Naive thymus-derived CD4-positive, alpha-beta T cell (primary cell): ENCODE results near the gene IKBKE. TPM values are rescaled to one million over a fixed set of nuclear protein-coding genes. Genes with fewer than 3 reads are reported as not detected.

Experiments used
- ATAC-seq: fragments of 150-1000 bp; cut with Tn5 transposase; 2 replicates; pipeline ENCODE4 v1.10.0; 2021; ENCODE audit warnings: mild to moderate bottlenecking, moderate library complexity
- CTCF ChIA-PET: fragments of 350-600 bp; sonication (Branson Sonifier 250); formaldehyde crosslinking; loops from one replicate; lab custom pipeline; 2021; ENCODE audit warnings: antibody characterized with exemption; lab: Charles Lee
- POLR2A ChIA-PET: fragments of 350-600 bp; sonication (Branson Sonifier 250); formaldehyde crosslinking; loops from one replicate; lab custom pipeline; 2021; ENCODE audit warnings: antibody characterized with exemption, inconsistent platforms; lab: Charles Lee
- DNase-seq, 9 donors: peaks; one replicate each; pipeline versions ENCODE4 v3.0.0 to v3.0.0-alpha.2; 2020 to 2022; ENCODE audit warnings: mixed read lengths in 1 of 9
- H3K27ac ChIP-seq: one replicate; pipeline ENCODE4 v1.7.0; 2013; ENCODE audit warnings: mild to moderate bottlenecking, low read depth, low read length, moderate library complexity
- H3K27me3 ChIP-seq, 2 donors: one replicate each; pipeline ENCODE4 v1.7.0; 2013; ENCODE audit warnings: low read length in 2 of 2, mild to moderate bottlenecking in 2 of 2, moderate library complexity in 2 of 2; ENCODE audit not compliant: control insufficient read depth in 2 of 2, insufficient read depth in 2 of 2
- H3K36me3 ChIP-seq, 3 experiments: 1 replicate in 2 of 3; 2 replicates in 1 of 3; pipeline ENCODE4 v1.7.0; 2013; ENCODE audit warnings: low read length in 3 of 3, mild to moderate bottlenecking in 3 of 3, moderate library complexity in 1 of 3; ENCODE audit not compliant: insufficient read depth in 3 of 3, control insufficient read depth in 2 of 3
- H3K4me1 ChIP-seq, 2 donors: one replicate each; pipeline ENCODE4 v1.7.0; 2013; ENCODE audit warnings: low read length in 2 of 2, mild to moderate bottlenecking in 2 of 2, moderate library complexity in 1 of 2; ENCODE audit not compliant: control insufficient read depth in 2 of 2, insufficient read depth in 2 of 2
- H3K4me3 ChIP-seq: 2 replicates; pipeline ENCODE4 v1.7.0; 2013; ENCODE audit warnings: mild to moderate bottlenecking, low read length
- H3K9me3 ChIP-seq, 3 experiments: 1 replicate in 2 of 3; 2 replicates in 1 of 3; pipeline ENCODE4 v1.7.0; 2013; ENCODE audit warnings: low read length in 3 of 3; ENCODE audit not compliant: control insufficient read depth in 2 of 3
- H3K27ac Mint-ChIP-seq, 9 donors: one replicate each; pipeline ENCODE4 v1.8.0; 2020 to 2022; ENCODE audit warnings: mixed read lengths in 9 of 9, mild to moderate bottlenecking in 8 of 9, moderate library complexity in 5 of 9, inconsistent platforms in 2 of 9
- H3K27me3 Mint-ChIP-seq, 5 donors: one replicate each; pipeline ENCODE4 v1.8.0; 2021 to 2022; ENCODE audit warnings: mixed read lengths in 5 of 5, mild to moderate bottlenecking in 1 of 5
- H3K36me3 Mint-ChIP-seq, 5 donors: one replicate each; pipeline ENCODE4 v1.8.0; 2020 to 2022; ENCODE audit warnings: mixed read lengths in 5 of 5, mild to moderate bottlenecking in 3 of 5, inconsistent platforms in 1 of 5
- H3K4me1 Mint-ChIP-seq, 7 donors: one replicate each; pipeline ENCODE4 v1.8.0; 2020 to 2022; ENCODE audit warnings: mixed read lengths in 7 of 7, mild to moderate bottlenecking in 3 of 7, inconsistent platforms in 1 of 7
- H3K4me3 Mint-ChIP-seq, 10 donors: one replicate each; pipeline ENCODE4 v1.8.0; 2020 to 2022; ENCODE audit warnings: mild to moderate bottlenecking in 10 of 10, mixed read lengths in 10 of 10, moderate library complexity in 6 of 10, inconsistent platforms in 2 of 10
- H3K9me3 Mint-ChIP-seq, 11 donors: one replicate each; pipeline ENCODE4 v1.8.0; 2020 to 2022; ENCODE audit warnings: mixed read lengths in 11 of 11, mild to moderate bottlenecking in 4 of 11, inconsistent platforms in 1 of 11, moderate library complexity in 1 of 11
- intact Hi-C, 2 donors: fragments of 100-400 bp; cut with micrococcal nuclease; formaldehyde crosslinking; loops; one replicate each; pipeline ENCODE4 v1.15.1; 2023
- polyA plus RNA-seq, 2 donors: library from polyadenylated mRNA; unstranded; fragments of 300-500 nt; fragmentation: Illumina TruSeq; gene quantifications; one replicate each; pipeline ENCODE4 v1.2.3, GENCODE V29; 2021
- total RNA-seq, 6 experiments: library from RNA in 5 of 6; stranded (reverse) in 5 of 6; gene quantifications; 1 replicate in 5 of 6; 2 replicates in 1 of 6; pipeline ENCODE4 v1.2.3 and lab custom pipeline; 2021 to 2026

IKBKE gene
- total and polyA plus RNA-seq, 7 experiments from 2014 or later: 32.5 to 177 (median 60.4) TPM

DNA sequence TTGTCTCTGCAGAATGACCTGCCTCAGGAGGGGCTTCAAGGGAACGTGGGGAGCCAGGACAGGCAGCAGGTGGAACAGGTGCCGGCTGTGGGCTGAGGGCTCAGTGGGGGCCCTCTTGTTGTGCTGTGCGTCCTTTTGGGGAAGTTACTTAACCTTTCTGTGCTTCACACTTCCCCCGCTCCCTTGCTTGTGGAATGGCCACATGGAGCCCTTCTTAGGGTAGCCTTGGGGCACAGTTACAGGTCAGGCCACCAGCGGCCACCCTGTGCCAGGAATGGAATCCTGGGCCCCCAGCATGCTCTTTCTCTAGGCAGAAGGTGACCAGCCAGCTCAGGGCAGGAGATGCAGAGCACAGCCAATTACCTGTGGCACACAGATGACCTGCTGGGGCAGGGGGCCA, 2.6 kb downstream of the IKBKE start:
- H3K4me1 Mint-ChIP-seq: peaks cover 40 to 65% (median 57%) of the 10 kb centered on the region in 7 donors
- no peaks in the 10 kb centered on the region for H3K27me3 Mint-ChIP-seq
- peaks cover 2 to 57% (median 8%) of the 10 kb centered on the region in 3 experiments for H3K36me3 ChIP-seq
- peak overlapping the region; percentile 98 for H3K4me3 ChIP-seq
- intact Hi-C loops: loop anchor here in 1 of 2 donors (5.0 kb wide), 1 partner anchor 109 kb away; no protein-coding TSS in a partner anchor
- no peaks in the 10 kb centered on the region for H3K27me3 ChIP-seq
- DNase-seq (no peak), ATAC-seq (no peak)
- peaks cover 42 to 44% of the 10 kb centered on the region in 2 donors for H3K4me1 ChIP-seq
- peak overlapping the region; percentile 78 for H3K27ac ChIP-seq
- no peaks in the 10 kb centered on the region for H3K9me3 Mint-ChIP-seq
- ChIA-PET POLR2A (no interaction called here), CTCF (no interaction called here)
- H3K27ac Mint-ChIP-seq: peak overlapping the region in 8 of 9 donors; percentile 75 to 97 (median 87)
- H3K9me3 ChIP-seq: no peaks in the 10 kb centered on the region
- H3K36me3 Mint-ChIP-seq: peaks cover 9 to 48% (median 12%) of the 10 kb centered on the region in 5 donors
- peak overlapping the region; percentile 88 to 95 (median 93) for H3K4me3 Mint-ChIP-seq

DNA sequence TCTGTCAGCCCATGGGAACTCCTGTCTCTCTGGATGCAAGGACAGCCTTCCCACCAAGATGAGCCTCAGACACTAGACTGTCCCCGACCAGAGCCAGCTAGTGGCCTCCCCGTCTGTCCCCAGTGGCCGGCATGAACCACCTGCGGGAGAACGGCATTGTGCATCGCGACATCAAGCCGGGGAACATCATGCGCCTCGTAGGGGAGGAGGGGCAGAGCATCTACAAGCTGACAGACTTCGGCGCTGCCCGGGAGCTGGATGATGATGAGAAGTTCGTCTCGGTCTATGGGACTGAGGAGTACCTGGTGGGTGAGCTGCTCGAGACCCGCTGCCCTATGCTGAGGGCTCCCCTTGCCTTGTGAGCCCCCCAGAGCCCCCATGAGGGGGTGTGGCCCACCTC, 5.8 kb downstream of the IKBKE start:
- peaks cover 14 to 48% (median 17%) of the 10 kb centered on the region in 5 donors for H3K36me3 Mint-ChIP-seq
- no peaks in the 10 kb centered on the region for H3K9me3 Mint-ChIP-seq
- Histone ChIP-seq H3K36me3 (peaks cover 11 to 80% (median 22%) of the 10 kb centered on the region in 3 experiments), H3K4me3 (no peak overlapping the region), H3K4me1 (peaks cover 21 to 30% of the 10 kb centered on the region in 2 donors), H3K27ac (no peak overlapping the region), H3K9me3 (no peaks in the 10 kb centered on the region), H3K27me3 (no peaks in the 10 kb centered on the region)
- no peak overlapping the region for H3K4me3 Mint-ChIP-seq
- peaks cover 34 to 50% (median 39%) of the 10 kb centered on the region in 7 donors for H3K4me1 Mint-ChIP-seq
- CTCF ChIA-PET: interaction anchor here (7.8 kb wide), 1 partner anchor 13 kb away, joined by 77 read pairs; no protein-coding TSS in a partner anchor
- peak overlapping the region in 2 of 9 donors; percentile 18 to 49 for H3K27ac Mint-ChIP-seq
- no peak for ATAC-seq
- no peak for DNase-seq
- no peaks in the 10 kb centered on the region for H3K27me3 Mint-ChIP-seq
- intact Hi-C loops: no loop called here
- POLR2A ChIA-PET: interaction anchor here (0.6 kb wide), 1 partner anchor 151 kb away, joined by 3 read pairs; no protein-coding TSS in a partner anchor

DNA sequence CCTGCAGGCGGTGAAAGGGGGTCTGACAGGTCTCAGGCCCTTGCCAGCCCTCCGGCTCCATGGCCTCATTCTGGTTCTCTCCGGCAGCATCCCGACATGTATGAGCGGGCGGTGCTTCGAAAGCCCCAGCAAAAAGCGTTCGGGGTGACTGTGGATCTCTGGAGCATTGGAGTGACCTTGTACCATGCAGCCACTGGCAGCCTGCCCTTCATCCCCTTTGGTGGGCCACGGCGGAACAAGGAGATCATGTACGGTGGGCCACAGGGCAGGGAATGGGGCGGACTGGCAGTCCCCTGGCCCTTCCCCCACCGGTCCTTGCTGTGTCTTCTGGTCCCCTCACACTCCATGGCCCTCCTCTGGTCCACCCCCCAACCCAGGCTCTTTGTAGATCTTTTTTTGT, 6.3 kb downstream of the IKBKE start:
- no peaks in the 10 kb centered on the region for H3K27me3 Mint-ChIP-seq
- Histone ChIP-seq H3K4me1 (peaks cover 17 to 27% of the 10 kb centered on the region in 2 donors), H3K36me3 (peaks cover 11 to 85% (median 22%) of the 10 kb centered on the region in 3 experiments), H3K4me3 (no peak overlapping the region), H3K27ac (no peak overlapping the region), H3K9me3 (no peaks in the 10 kb centered on the region), H3K27me3 (no peaks in the 10 kb centered on the region)
- ATAC-seq (no peak), DNase-seq (no peak)
- H3K36me3 Mint-ChIP-seq: peaks cover 14 to 48% (median 17%) of the 10 kb centered on the region in 5 donors
- intact Hi-C loops: no loop called here
- no peaks in the 10 kb centered on the region for H3K9me3 Mint-ChIP-seq
- ChIA-PET POLR2A (no interaction called here), CTCF (interaction anchor here (0.9 to 7.8 kb wide), 2 partner anchors 13 to 76 kb away, joined by 3 to 77 read pairs; no protein-coding TSS in a partner anchor)
- peaks cover 29 to 47% (median 35%) of the 10 kb centered on the region in 7 donors for H3K4me1 Mint-ChIP-seq
- no peak overlapping the region for H3K4me3 Mint-ChIP-seq
- peak overlapping the region in 2 of 9 donors; percentile 51 to 61 for H3K27ac Mint-ChIP-seq

DNA sequence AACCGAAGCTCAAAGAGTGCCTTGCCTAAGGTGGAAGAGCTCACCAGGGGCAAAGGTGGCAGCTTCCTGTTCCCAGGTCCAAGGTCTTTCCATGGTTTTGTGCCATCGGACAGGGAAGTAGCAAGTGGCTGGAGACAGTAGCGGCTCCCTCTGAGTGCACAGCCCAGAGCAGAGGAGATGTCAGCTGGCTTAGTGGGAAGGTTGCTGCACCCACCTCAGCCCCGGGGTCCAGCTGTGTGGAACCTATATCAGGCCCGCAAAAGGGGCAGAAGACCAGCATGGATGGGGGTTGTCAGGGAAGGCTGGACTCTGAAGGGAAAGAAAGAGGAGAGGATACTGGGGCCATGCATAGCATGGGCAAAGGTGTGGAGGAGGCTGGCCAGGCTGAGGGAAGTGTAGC, 6.8 kb downstream of the IKBKE start:
- POLR2A ChIA-PET: no interaction called here
- Histone ChIP-seq H3K36me3 (peaks cover 11 to 88% (median 22%) of the 10 kb centered on the region in 3 experiments), H3K27me3 (no peaks in the 10 kb centered on the region), H3K4me3 (no peak overlapping the region), H3K9me3 (no peaks in the 10 kb centered on the region), H3K27ac (no peak overlapping the region), H3K4me1 (peaks cover 11 to 22% of the 10 kb centered on the region in 2 donors)
- CTCF ChIA-PET: interaction anchor here (0.9 to 7.8 kb wide), 3 partner anchors 9 to 75 kb away, joined by 3 to 77 read pairs (median 3); no protein-coding TSS in a partner anchor
- intact Hi-C loops: no loop called here
- Mint-ChIP-seq H3K36me3 (peaks cover 14 to 46% (median 17%) of the 10 kb centered on the region in 5 donors), H3K9me3 (no peaks in the 10 kb centered on the region), H3K4me1 (peaks cover 23 to 42% (median 29%) of the 10 kb centered on the region in 7 donors), H3K4me3 (no peak overlapping the region), H3K27me3 (no peaks in the 10 kb centered on the region), H3K27ac (peak overlapping the region in 2 of 9 donors; percentile 26 to 61)
- ATAC-seq (no peak), DNase-seq (no peak)

DNA sequence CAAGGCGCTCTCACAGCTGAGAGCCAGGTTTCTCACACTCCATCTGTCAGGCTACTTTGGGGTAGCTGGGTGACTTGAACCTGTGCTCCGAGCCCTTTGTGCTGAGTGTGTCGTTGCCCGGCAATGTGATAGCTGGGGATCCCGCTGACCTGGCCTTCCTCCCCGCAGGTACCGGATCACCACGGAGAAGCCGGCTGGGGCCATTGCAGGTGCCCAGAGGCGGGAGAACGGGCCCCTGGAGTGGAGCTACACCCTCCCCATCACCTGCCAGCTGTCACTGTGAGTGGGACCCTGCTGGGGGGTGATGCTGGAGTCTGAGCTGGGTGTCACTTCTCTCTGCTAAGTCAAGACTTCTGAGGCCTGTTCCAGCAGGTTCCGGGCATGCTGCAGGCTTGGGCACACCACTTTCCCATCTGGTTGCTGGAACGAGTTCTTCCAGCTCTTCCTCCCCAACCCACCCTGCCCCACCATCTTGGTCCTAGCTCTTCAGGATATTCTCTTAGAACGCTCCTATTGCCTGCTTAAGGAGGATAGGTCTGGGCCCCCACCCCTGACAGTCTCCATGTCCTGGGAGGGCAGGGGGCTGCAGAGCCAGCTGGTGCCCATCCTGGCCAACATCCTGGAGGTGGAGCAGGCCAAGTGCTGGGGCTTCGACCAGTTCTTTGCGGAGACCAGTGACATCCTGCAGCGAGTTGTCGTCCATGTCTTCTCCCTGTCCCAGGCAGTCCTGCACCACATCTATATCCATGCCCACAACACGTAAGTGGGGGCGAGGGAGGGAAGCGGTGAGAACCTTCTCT, 7.5 kb downstream of the IKBKE start:
- POLR2A ChIA-PET: no interaction called here
- no peak for ATAC-seq
- peaks cover 17 to 35% (median 23%) of the 10 kb centered on the region in 7 donors for H3K4me1 Mint-ChIP-seq
- no peaks in the 10 kb centered on the region for H3K9me3 Mint-ChIP-seq
- H3K27ac ChIP-seq: no peak overlapping the region
- H3K27me3 ChIP-seq: no peaks in the 10 kb centered on the region
- H3K27ac Mint-ChIP-seq: peak overlapping the region in 1 of 9 donors; percentile 26
- H3K36me3 Mint-ChIP-seq: peaks cover 14 to 43% (median 17%) of the 10 kb centered on the region in 5 donors
- no peak overlapping the region for H3K4me3 Mint-ChIP-seq
- H3K9me3 ChIP-seq: no peaks in the 10 kb centered on the region
- CTCF ChIA-PET: interaction anchor here (0.6 to 7.8 kb wide), 8 partner anchors 8 to 152 kb away, joined by 3 to 77 read pairs (median 4); partner anchors contain the start of gene IKBKE
- intact Hi-C loops: no loop called here
- no peak overlapping the region for H3K4me3 ChIP-seq
- no peak for DNase-seq
- H3K4me1 ChIP-seq: peaks cover 5 to 15% of the 10 kb centered on the region in 2 donors
- no peaks in the 10 kb centered on the region for H3K27me3 Mint-ChIP-seq
- H3K36me3 ChIP-seq: peaks cover 12 to 93% (median 22%) of the 10 kb centered on the region in 3 experiments

DNA sequence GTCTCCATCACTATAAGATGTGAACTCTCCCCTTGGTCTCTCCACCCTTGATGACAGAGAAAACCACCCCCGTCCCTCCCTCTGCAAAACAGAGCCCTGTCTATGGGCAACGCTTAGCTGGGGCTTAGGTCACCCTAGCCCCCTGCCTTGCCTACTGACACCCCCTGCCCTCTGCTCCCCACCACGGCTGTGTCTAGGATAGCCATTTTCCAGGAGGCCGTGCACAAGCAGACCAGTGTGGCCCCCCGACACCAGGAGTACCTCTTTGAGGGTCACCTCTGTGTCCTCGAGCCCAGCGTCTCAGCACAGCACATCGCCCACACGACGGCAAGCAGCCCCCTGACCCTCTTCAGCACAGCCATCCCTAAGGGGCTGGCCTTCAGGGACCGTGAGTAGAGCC, 8.5 kb downstream of the IKBKE start:
- peak overlapping the region in 1 of 9 donors; percentile 66 for H3K27ac Mint-ChIP-seq
- no peaks in the 10 kb centered on the region for H3K9me3 Mint-ChIP-seq
- POLR2A ChIA-PET: interaction anchor here (0.6 to 2.5 kb wide), 5 partner anchors 9 to 627 kb away, joined by 3 to 9 read pairs (median 6); partner anchors contain the start of gene IKBKE
- Histone ChIP-seq H3K36me3 (peaks cover 18 to 92% (median 27%) of the 10 kb centered on the region in 3 experiments), H3K4me3 (no peak overlapping the region), H3K9me3 (no peaks in the 10 kb centered on the region), H3K4me1 (peaks cover 0 to 11% of the 10 kb centered on the region in 2 donors), H3K27me3 (no peaks in the 10 kb centered on the region), H3K27ac (no peak overlapping the region)
- no peak overlapping the region for H3K4me3 Mint-ChIP-seq
- ATAC-seq (no peak), DNase-seq (no peak)
- H3K4me1 Mint-ChIP-seq: peaks cover 9 to 27% (median 17%) of the 10 kb centered on the region in 7 donors
- CTCF ChIA-PET: interaction anchor here (0.7 to 7.8 kb wide), 14 partner anchors 9 to 188 kb away, joined by 3 to 77 read pairs (median 6); partner anchors contain the start of gene IKBKE
- peaks cover 10 to 42% (median 14%) of the 10 kb centered on the region in 5 donors for H3K36me3 Mint-ChIP-seq
- no peaks in the 10 kb centered on the region for H3K27me3 Mint-ChIP-seq
- intact Hi-C loops: loop anchor here (1.0 kb wide), 5 partner anchors 16 to 247 kb away; no protein-coding TSS in a partner anchor
